IMR-90 (cell line): ENCODE data around the gene CD209. TPM values are rescaled to one million over a fixed set of nuclear protein-coding genes. Genes with fewer than 3 reads are reported as not detected.

ENCODE experiments used
- ATAC-seq: fragments of 200-7000 bp; cut with Tn5 transposase; 2 replicates; pipeline ENCODE4 v1.9.1; 2020; ENCODE audit warnings: low read depth, mild to moderate bottlenecking, moderate library complexity
- BruUV-seq: library from RNA; stranded (reverse); fragments of 400-500 nt; replicated peaks from 2 replicates; lab custom pipeline; 2021; lab: Mats Ljungman, UMichigan
- CTCF ChIA-PET: fragments of 300-600 bp; formaldehyde crosslinking; extraction: SDS; loops from one replicate; lab custom pipeline; 2021; ENCODE audit warnings: antibody characterized with exemption; lab: Yijun Ruan, JAX
- POLR2A ChIA-PET: fragments of 300-600 bp; sonication (Branson Sonifier 250); formaldehyde crosslinking; loops from one replicate; lab custom pipeline; 2022; ENCODE audit warnings: antibody characterized with exemption; ENCODE audit not compliant: unreplicated experiment; lab: Charles Lee
- DNase-seq: peaks from one replicate; pipeline ENCODE4 v3.0.0; 2013
- H2AFZ ChIP-seq: replicated peaks from 2 replicates; pipeline ENCODE3; 2013; ENCODE audit warnings: low read length, mild to moderate bottlenecking; ENCODE audit not compliant: poor library complexity
- H2AK5ac ChIP-seq: 2 replicates; pipeline ENCODE4 v1.6.1; 2013; ENCODE audit warnings: low read depth, low read length, inconsistent platforms
- H2AK9ac ChIP-seq: replicated peaks from 2 replicates; pipeline ENCODE3; 2013; ENCODE audit warnings: mild to moderate bottlenecking, low read depth, low read length, moderate library complexity; ENCODE audit not compliant: poor library complexity
- H2BK120ac ChIP-seq: 2 replicates; pipeline ENCODE4 v1.6.1; 2013; ENCODE audit warnings: low read depth, low read length, inconsistent platforms
- H2BK15ac ChIP-seq: 3 replicates; pipeline ENCODE4 v1.6.1; 2013; ENCODE audit warnings: low read depth, low read length, inconsistent platforms
- H2BK20ac ChIP-seq: 2 replicates; pipeline ENCODE4 v1.6.1; 2013; ENCODE audit warnings: low read depth, mild to moderate bottlenecking, inconsistent platforms, low read length, moderate library complexity
- H2BK5ac ChIP-seq: 2 replicates; pipeline ENCODE4 v1.6.1; 2013; ENCODE audit warnings: mild to moderate bottlenecking, low read depth, low read length, inconsistent platforms; ENCODE audit not compliant: poor library complexity, severe bottlenecking
- H3K14ac ChIP-seq: replicated peaks from 2 replicates; pipeline ENCODE4 v1.6.1; 2013; ENCODE audit warnings: low read depth, low read length, inconsistent platforms
- H3K18ac ChIP-seq: 2 replicates; pipeline ENCODE4 v1.6.1; 2013; ENCODE audit warnings: low read depth, low read length, control low read depth
- H3K23ac ChIP-seq: 2 replicates; pipeline ENCODE4 v1.6.1; 2013; ENCODE audit warnings: low read depth, low read length, inconsistent platforms
- H3K27ac ChIP-seq: 2 replicates; pipeline ENCODE4 v1.5.1; 2013; ENCODE audit warnings: mild to moderate bottlenecking, control low read depth, low read length; ENCODE audit not compliant: insufficient read depth
- H3K27me3 ChIP-seq: 2 replicates; pipeline ENCODE4 v1.6.1; 2013; ENCODE audit warnings: low read length; ENCODE audit not compliant: control insufficient read depth, insufficient read depth
- H3K36me3 ChIP-seq: 2 replicates; pipeline ENCODE4 v1.6.1; 2013; ENCODE audit warnings: low read length, mixed read lengths; ENCODE audit not compliant: control insufficient read depth, insufficient read depth
- H3K4ac ChIP-seq: 2 replicates; pipeline ENCODE4 v1.6.1; 2013; ENCODE audit warnings: low read depth, low read length, inconsistent platforms
- H3K4me1 ChIP-seq: 2 replicates; pipeline ENCODE4 v1.6.1; 2013; ENCODE audit warnings: low read length, mixed read lengths; ENCODE audit not compliant: control insufficient read depth, insufficient read depth
- H3K4me2 ChIP-seq: 2 replicates; pipeline ENCODE4 v1.6.1; 2013; ENCODE audit warnings: low read depth, mild to moderate bottlenecking, control low read depth, low read length, moderate library complexity
- H3K4me3 ChIP-seq: 2 replicates; pipeline ENCODE4 v1.5.1; 2013; ENCODE audit warnings: low read depth, mild to moderate bottlenecking, control low read depth, low read length, moderate library complexity; ENCODE audit not compliant: insufficient read depth
- H3K56ac ChIP-seq: 2 replicates; pipeline ENCODE4 v1.6.1; 2013; ENCODE audit warnings: low read length, inconsistent platforms; ENCODE audit not compliant: insufficient read depth; ENCODE audit errors: extremely low read depth
- H3K79me1 ChIP-seq, 2 experiments: 2 replicates each; pipeline ENCODE4 v1.6.1; 2013; ENCODE audit warnings: low read length in 2 of 2, inconsistent platforms in 1 of 2, low read depth in 1 of 2
- H3K9ac ChIP-seq: 2 replicates; pipeline ENCODE4 v1.6.1; 2013; ENCODE audit warnings: low read depth, low read length, control low read depth
- H3K9me1 ChIP-seq: 2 replicates; pipeline ENCODE4 v1.6.1; 2013; ENCODE audit warnings: low read length, inconsistent platforms; ENCODE audit not compliant: insufficient read depth
- H3K9me3 ChIP-seq: 2 replicates; pipeline ENCODE4 v1.6.1; 2013; ENCODE audit warnings: low read length; ENCODE audit not compliant: control insufficient read depth, insufficient read depth
- H4K20me1 ChIP-seq: 2 replicates; pipeline ENCODE4 v1.6.1; 2013; ENCODE audit warnings: low read length, inconsistent platforms; ENCODE audit not compliant: insufficient read depth
- H4K5ac ChIP-seq: 2 replicates; pipeline ENCODE4 v1.6.1; 2013; ENCODE audit warnings: mild to moderate bottlenecking, low read depth, low read length, control low read depth
- H4K8ac ChIP-seq, 2 experiments: 2 replicates each; pipeline ENCODE4 v1.6.1; 2013; ENCODE audit warnings: low read depth in 2 of 2, low read length in 2 of 2, control low read depth in 1 of 2, inconsistent platforms in 1 of 2
- H4K91ac ChIP-seq: 2 replicates; pipeline ENCODE4 v1.6.1; 2013; ENCODE audit warnings: low read depth, low read length, inconsistent platforms; ENCODE audit not compliant: insufficient read depth
- BHLHE40 ChIP-seq: fragments of 150-350 bp; IDR thresholded peaks from 2 replicates; pipeline ENCODE4 v1.6.1; 2016; ENCODE audit warnings: mild to moderate bottlenecking, low read depth, low read length
- CEBPB ChIP-seq: IDR thresholded peaks from 2 replicates; pipeline ENCODE4 v1.6.1; 2012; ENCODE audit warnings: low read depth, low read length, improper control_type of control experiment
- CHD1 ChIP-seq: IDR thresholded peaks from 2 replicates; pipeline ENCODE4 v1.6.1; 2012; ENCODE audit warnings: low read depth, low read length, improper control_type of control experiment
- MAZ ChIP-seq: IDR thresholded peaks from 2 replicates; pipeline ENCODE4 v1.6.1; 2012; ENCODE audit warnings: low read depth, mild to moderate bottlenecking, low read length, improper control_type of control experiment, moderate library complexity, borderline replicate concordance
- MXI1 ChIP-seq: IDR thresholded peaks from 2 replicates; pipeline ENCODE4 v1.6.1; 2012; ENCODE audit warnings: low read depth, mild to moderate bottlenecking, low read length, moderate library complexity, borderline replicate concordance
- RFX5 ChIP-seq: IDR thresholded peaks from 2 replicates; pipeline ENCODE4 v1.8.0; 2012; ENCODE audit warnings: low read depth, mild to moderate bottlenecking, low read length, moderate library complexity
- USF2 ChIP-seq: fragments of 150-350 bp; IDR thresholded peaks from 2 replicates; pipeline ENCODE4 v1.6.1; 2017; ENCODE audit warnings: mild to moderate bottlenecking, antibody characterized with exemption, low read length, low read depth
- WGBS, 2 experiments: methylation state at CpG; one replicate each; pipeline versions ENCODE4 v1.1.5 to v1.1.7; 2013; ENCODE audit warnings: missing lambda C conversion rate in 2 of 2; ENCODE audit not compliant: insufficient read length in 1 of 2; ENCODE audit errors: extremely low coverage in 2 of 2; 5-methylcytosine and 5-hydroxymethylcytosine counted together
- dilution Hi-C: fragments of 300-500 bp; cut with HindIII; formaldehyde crosslinking; loops from one replicate; pipeline ENCODE4 v1.14.3; 2018; ENCODE audit warnings: low sequenced_read_pairs; ENCODE audit not compliant: unreplicated experiment
- in situ Hi-C: fragments of 300-500 bp; cut with MboI; formaldehyde crosslinking; loops from 3 replicates; pipeline ENCODE4 v1.14.3; 2019; ENCODE audit warnings: low sequenced_read_pairs, inconsistent platforms, mixed read lengths
- intact Hi-C: fragments of 100-400 bp; cut with micrococcal nuclease; formaldehyde crosslinking; loops from 2 replicates; pipeline ENCODE4 v1.10.0; 2022
- polyA plus RNA-seq, 3 experiments: library from polyadenylated mRNA; depleted of rRNA; stranded (reverse); fragments of >200 nt; gene quantifications; 2 replicates each; pipeline ENCODE4 v1.2.3, GENCODE V29; 2012; ENCODE audit warnings: low replicate concordance in 1 of 3
- total RNA-seq: library from RNA; depleted of rRNA; stranded (reverse); fragments of >200 nt; gene quantifications from 2 replicates; pipeline ENCODE4 v1.2.3, GENCODE V29; 2012

CD209 gene
- total and polyA plus RNA-seq, 2 of the 4 experiments (the other 2 are of a cell fraction) = not detected

DNA sequence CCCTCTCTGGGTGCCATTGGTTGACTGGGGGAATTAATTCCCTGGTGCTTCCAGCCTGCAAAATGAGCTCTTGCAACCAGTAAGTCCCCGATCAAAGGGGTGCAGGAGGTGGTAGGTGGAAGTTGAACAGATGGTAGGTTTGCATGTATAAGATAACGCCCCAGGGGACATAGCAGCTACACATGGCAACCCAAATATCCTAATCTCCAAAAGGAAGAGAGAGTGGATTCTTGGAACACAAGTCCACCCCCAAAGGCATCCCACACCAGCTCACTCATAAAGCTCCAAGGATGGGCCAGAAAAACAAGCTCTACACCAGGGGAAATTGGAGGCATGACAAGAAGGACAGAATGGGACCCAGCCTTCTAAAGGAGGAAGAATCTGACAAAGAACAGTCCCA is 4.8 kb downstream of the CD209 start:
- Histone ChIP-seq H4K8ac (no peak overlapping the region), H3K14ac (no peak overlapping the region), H2BK20ac (no peak overlapping the region), H3K23ac (no peak overlapping the region), H4K20me1 (no peaks in the 10 kb centered on the region), H4K91ac (no peak overlapping the region), H3K18ac (no peak overlapping the region), H3K4ac (no peak overlapping the region), H2AK9ac (no peak overlapping the region), H2AK5ac (no peak overlapping the region), H2AFZ (no peak overlapping the region), H2BK120ac (no peak overlapping the region), H2BK5ac (no peak overlapping the region), H3K4me2 (no peak overlapping the region), H3K9me1 (no peaks in the 10 kb centered on the region), H3K36me3 (no peaks in the 10 kb centered on the region), H2BK15ac (no peak overlapping the region), H3K9ac (no peak overlapping the region), H3K4me1 (no peaks in the 10 kb centered on the region), H3K27ac (no peak overlapping the region), H3K56ac (no peak overlapping the region), H3K27me3 (peaks cover 9% of the 10 kb centered on the region), H3K79me1 (no peaks in the 10 kb centered on the region), H3K9me3 (no peaks in the 10 kb centered on the region), H4K5ac (no peak overlapping the region), H3K4me3 (no peak overlapping the region)
- CTCF ChIA-PET = no interaction called here
- DNase-seq = no peak
- in situ Hi-C loops (no loop called here), dilution Hi-C loops (no loop called here), intact Hi-C loops (no loop called here)
- TF ChIP-seq BHLHE40 = no peak
- no peak for TF ChIP-seq CEBPB
- TF ChIP-seq MAZ = no peak
- TF ChIP-seq MXI1 = no peak
- no peak for TF ChIP-seq CHD1
- no peak for TF ChIP-seq USF2
- TF ChIP-seq RFX5 = no peak
- no TSS peak for BruUV-seq
- no CpG with 5 or more reads among the region's 2 CpGs for WGBS, 2 experiments
- POLR2A ChIA-PET = no interaction called here
- ATAC-seq = no peak
